HL-60 (cell line): ENCODE results near the gene SSNA1.

Experiments used
- DNase-seq, 2 experiments: peaks; one replicate each; pipeline ENCODE4 v3.0.0-alpha.2; 2010 to 2020; ENCODE audit warnings: low read depth in 1 of 2, low spot score in 1 of 2
- H3K27ac ChIP-seq: fragments of 250-450 bp; sonication (Bioruptor Pico); replicated peaks from 2 replicates; pipeline ENCODE4 v1.5.1; 2020; ENCODE audit warnings: mild to moderate bottlenecking, moderate library complexity
- H3K27me3 ChIP-seq: fragments of 250-450 bp; sonication (Bioruptor Pico); 2 replicates; pipeline ENCODE4 v1.5.1; 2021; ENCODE audit warnings: mild to moderate bottlenecking, moderate library complexity; ENCODE audit not compliant: insufficient read depth, poor library complexity, severe bottlenecking
- H3K4me3 ChIP-seq: replicated peaks from 2 replicates; pipeline ENCODE4 v1.5.1; 2011; ENCODE audit warnings: mild to moderate bottlenecking, control low read depth, low read length; ENCODE audit not compliant: insufficient read depth
- GABPA ChIP-seq: IDR thresholded peaks from 2 replicates; pipeline ENCODE4 v1.6.1; 2012; ENCODE audit warnings: low read depth
- POLR2AphosphoS5 ChIP-seq: IDR thresholded peaks from 2 replicates; pipeline ENCODE4 v1.6.1; 2012; ENCODE audit warnings: low read depth
- SPI1 ChIP-seq: IDR thresholded peaks from 2 replicates; pipeline ENCODE4 v1.6.1; 2012; ENCODE audit warnings: low read depth, mild to moderate bottlenecking, borderline replicate concordance
- TF ChIP-seq, protein P1 (sequence below): IDR thresholded peaks from one replicate; pipeline ENCODE4 v1.5.1; 2011; ENCODE audit warnings: low read length, control low read depth, inconsistent platforms; ENCODE audit not compliant: insufficient read depth
- TF ChIP-seq, protein P2 (sequence below): IDR thresholded peaks from 2 replicates; pipeline ENCODE4 v1.6.1; 2012; ENCODE audit warnings: low read depth; ENCODE audit not compliant: insufficient replicate concordance

Gene SSNA1

DNA sequence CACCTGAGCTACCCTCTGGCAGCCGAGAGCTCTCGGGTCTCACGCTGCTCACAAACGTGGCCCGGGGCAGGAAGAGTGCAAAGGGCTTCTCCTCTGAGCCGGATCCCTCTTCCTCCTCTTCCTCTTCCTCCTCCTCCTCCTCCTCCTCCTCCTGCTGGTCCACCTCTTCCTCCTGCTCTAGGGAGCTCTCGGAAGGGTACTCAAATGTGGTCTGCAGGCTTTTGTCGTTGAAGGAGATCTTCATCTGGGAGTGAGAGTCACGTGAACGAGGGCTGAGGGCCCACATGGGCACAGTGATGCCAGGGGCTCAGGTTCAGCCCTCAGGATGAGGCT is 3.9 kb downstream of the SSNA1 start:
- no peak for DNase-seq
- TF ChIP-seq SPI1 (no peak), POLR2AphosphoS5 (no peak)

DNA sequence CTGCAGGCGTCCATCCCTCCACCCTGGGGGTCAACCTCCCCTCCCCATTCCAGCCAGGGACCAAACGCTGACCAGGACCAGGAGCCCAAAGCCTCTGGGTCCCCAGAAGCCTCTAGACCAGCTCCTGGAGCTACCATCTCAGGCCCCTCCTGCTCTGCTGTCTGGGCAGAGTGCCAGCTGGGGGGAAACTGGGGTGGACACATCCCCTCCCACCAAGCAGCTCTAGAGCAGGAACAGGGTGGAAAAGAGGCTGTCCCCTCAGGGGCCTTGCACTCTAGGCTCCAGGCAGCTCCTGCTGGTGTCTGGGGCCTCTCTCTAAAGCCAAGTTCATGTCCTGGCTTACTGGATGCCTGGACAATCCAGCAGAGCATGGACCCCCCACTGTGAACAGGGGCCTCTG is 4.4 kb downstream of the SSNA1 start:
- TF ChIP-seq, protein P1, sequence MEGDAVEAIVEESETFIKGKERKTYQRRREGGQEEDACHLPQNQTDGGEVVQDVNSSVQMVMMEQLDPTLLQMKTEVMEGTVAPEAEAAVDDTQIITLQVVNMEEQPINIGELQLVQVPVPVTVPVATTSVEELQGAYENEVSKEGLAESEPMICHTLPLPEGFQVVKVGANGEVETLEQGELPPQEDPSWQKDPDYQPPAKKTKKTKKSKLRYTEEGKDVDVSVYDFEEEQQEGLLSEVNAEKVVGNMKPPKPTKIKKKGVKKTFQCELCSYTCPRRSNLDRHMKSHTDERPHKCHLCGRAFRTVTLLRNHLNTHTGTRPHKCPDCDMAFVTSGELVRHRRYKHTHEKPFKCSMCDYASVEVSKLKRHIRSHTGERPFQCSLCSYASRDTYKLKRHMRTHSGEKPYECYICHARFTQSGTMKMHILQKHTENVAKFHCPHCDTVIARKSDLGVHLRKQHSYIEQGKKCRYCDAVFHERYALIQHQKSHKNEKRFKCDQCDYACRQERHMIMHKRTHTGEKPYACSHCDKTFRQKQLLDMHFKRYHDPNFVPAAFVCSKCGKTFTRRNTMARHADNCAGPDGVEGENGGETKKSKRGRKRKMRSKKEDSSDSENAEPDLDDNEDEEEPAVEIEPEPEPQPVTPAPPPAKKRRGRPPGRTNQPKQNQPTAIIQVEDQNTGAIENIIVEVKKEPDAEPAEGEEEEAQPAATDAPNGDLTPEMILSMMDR = no peak
- no peak for TF ChIP-seq GABPA
- no peak for TF ChIP-seq SPI1
- TF ChIP-seq, protein P2, sequence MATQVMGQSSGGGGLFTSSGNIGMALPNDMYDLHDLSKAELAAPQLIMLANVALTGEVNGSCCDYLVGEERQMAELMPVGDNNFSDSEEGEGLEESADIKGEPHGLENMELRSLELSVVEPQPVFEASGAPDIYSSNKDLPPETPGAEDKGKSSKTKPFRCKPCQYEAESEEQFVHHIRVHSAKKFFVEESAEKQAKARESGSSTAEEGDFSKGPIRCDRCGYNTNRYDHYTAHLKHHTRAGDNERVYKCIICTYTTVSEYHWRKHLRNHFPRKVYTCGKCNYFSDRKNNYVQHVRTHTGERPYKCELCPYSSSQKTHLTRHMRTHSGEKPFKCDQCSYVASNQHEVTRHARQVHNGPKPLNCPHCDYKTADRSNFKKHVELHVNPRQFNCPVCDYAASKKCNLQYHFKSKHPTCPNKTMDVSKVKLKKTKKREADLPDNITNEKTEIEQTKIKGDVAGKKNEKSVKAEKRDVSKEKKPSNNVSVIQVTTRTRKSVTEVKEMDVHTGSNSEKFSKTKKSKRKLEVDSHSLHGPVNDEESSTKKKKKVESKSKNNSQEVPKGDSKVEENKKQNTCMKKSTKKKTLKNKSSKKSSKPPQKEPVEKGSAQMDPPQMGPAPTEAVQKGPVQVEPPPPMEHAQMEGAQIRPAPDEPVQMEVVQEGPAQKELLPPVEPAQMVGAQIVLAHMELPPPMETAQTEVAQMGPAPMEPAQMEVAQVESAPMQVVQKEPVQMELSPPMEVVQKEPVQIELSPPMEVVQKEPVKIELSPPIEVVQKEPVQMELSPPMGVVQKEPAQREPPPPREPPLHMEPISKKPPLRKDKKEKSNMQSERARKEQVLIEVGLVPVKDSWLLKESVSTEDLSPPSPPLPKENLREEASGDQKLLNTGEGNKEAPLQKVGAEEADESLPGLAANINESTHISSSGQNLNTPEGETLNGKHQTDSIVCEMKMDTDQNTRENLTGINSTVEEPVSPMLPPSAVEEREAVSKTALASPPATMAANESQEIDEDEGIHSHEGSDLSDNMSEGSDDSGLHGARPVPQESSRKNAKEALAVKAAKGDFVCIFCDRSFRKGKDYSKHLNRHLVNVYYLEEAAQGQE = no peak
- H3K4me3 ChIP-seq = no peak overlapping the region
- no peak overlapping the region for H3K27ac ChIP-seq
- no peaks in the 10 kb centered on the region for H3K27me3 ChIP-seq
- DNase-seq = no peak

More for the DNA sequence above, 3.9 kb downstream of the SSNA1 start:
- Histone ChIP-seq H3K27ac (no peak overlapping the region), H3K27me3 (no peaks in the 10 kb centered on the region), H3K4me3 (no peak overlapping the region)

DNA sequence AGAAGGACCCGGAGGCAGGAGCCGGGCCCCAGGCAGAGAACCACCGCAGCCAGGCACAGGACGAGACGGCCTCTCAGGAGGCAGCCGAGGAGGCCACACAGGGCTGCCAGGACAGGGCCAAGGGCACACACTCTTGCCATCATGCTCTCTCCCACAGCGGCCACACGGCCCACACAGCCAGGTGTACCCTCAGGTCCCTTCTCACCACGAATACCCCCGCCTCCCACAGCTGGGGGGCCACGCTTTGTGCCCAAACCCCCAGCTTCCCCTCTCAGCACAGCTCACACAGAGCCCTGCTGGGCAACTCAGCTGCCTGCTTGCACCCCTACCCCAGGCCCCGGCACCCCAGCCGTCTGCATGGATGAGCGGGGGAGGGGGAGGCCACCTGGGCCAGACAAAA is 5.3 kb downstream of the SSNA1 start:
- TF ChIP-seq, protein P1 = no peak
- TF ChIP-seq, protein P2 = no peak
- TF ChIP-seq GABPA = no peak
- no peak for TF ChIP-seq POLR2AphosphoS5
- no peak for TF ChIP-seq SPI1
- no peak for DNase-seq
- H3K27ac ChIP-seq = no peak overlapping the region
- no peaks in the 10 kb centered on the region for H3K27me3 ChIP-seq
- no peak overlapping the region for H3K4me3 ChIP-seq

DNA sequence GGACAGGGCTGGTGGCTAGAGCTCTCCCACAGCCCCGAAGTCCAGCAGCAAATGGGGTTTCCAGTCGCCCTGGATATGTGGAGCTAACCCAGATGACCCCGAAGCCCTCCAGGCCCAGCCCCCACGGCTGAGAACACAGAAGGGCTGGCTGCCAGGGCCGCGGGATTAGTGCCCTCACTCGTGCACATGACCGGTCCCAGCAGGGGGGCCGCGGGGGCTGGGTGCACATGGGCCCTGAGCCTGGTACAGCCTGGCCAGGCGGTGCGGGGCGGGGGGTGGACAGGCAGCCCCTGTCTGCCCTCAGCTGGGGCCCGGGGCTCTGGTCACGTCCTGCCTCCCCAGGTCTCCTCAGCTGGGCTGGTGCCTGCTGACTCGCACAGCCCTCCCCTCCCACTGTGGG is 5.9 kb downstream of the SSNA1 start:
- no peaks in the 10 kb centered on the region for H3K27me3 ChIP-seq
- DNase-seq = no peak
- H3K4me3 ChIP-seq = no peak overlapping the region
- TF ChIP-seq SPI1 = no peak
- TF ChIP-seq, protein P1 = no peak
- no peak for TF ChIP-seq POLR2AphosphoS5
- TF ChIP-seq, protein P2 = no peak
- no peak for TF ChIP-seq GABPA
- no peak overlapping the region for H3K27ac ChIP-seq
